HG03097 (cell line): Measurements from ENCODE around the gene AKT3.

Experiments
- ATAC-seq: cut with Tn5 transposase; IDR thresholded peaks from one replicate; pipeline ENCODE4 v1.9.1; 2021; ENCODE audit not compliant: unreplicated experiment, low FRiP score

Gene AKT3

GRCh38 chr1:243575070-243575469 is 275.0 kb downstream of the AKT3 start:
- no peak for ATAC-seq

- ATAC-seq = no peak
These were observed 277.1 kb downstream of the AKT3 start for GRCh38 chr1:243572940-243573339.

DNA sequence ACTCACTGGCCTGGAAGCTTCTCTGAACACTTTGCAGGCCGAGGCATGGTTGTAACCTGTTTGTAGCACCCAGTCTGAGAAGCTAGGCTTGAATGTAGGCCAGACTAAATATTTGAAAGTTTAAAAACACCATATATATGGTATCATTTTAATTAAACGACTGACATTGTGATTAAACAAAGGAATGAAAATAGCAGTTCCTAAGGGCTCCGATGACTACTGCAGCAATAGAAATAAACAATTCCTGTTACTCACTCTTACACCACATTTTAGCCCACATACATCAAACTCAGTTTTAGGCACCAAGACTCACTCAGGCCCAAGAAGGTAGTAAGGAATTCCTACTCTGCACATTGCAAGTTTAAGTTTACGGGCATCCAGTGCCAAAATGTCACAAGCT is 281.2 kb downstream of the AKT3 start:
- no peak for ATAC-seq

GRCh38 chr1:243564814-243565213 is 285.2 kb downstream of the AKT3 start:
- no peak for ATAC-seq

- ATAC-seq = no peak
These were observed 286.3 kb downstream of the AKT3 start for GRCh38 chr1:243563732-243564131.

- no peak for ATAC-seq
These were observed 287.6 kb downstream of the AKT3 start for GRCh38 chr1:243562473-243562872.

- no peak for ATAC-seq
These were observed 288.3 kb downstream of the AKT3 start for GRCh38 chr1:243561588-243562319.

- ATAC-seq = no peak
These were observed 290.4 kb downstream of the AKT3 start for GRCh38 chr1:243559575-243560162.

GRCh38 chr1:243558576-243558975 is 291.5 kb downstream of the AKT3 start:
- no peak for ATAC-seq

DNA sequence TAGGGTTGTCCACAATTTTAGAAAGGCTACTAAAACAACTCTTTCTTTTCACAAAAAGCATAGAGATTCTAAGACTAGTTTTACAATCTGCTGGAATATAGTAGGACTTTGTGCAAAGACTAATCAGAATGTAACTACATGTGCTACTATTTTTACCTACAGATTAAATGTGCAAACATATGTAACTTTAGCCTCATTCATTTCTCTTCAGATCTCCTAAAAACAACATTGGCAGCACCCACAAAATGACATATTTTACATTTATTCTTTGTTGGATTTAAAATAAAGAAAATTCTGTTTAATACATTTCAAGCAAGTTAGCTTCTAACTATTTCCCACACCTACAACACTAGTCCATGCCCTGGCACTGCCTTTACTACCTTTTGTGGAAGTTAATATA is 292.2 kb downstream of the AKT3 start:
- no peak for ATAC-seq

- no peak for ATAC-seq
These were observed 295.4 kb downstream of the AKT3 start for GRCh38 chr1:243554686-243555085.

DNA sequence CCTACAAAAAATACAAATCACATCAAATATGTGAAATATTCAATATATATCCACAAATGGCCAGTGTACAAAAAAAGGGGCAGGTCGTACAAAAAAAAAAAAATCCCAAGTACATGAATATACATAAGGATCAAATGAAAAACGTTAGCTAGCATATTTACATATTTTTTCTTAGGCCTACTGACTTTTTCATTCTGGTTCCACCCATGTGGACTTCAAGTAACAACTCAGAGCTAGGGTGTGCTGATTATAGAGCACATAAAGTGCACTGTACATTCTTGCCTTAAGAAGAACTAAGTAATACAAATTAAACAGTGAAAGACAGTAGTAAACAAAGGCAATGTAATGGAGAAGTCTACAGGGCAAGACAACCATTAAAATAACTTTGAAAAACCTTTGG is 297.0 kb downstream of the AKT3 start:
- no peak for ATAC-seq

DNA sequence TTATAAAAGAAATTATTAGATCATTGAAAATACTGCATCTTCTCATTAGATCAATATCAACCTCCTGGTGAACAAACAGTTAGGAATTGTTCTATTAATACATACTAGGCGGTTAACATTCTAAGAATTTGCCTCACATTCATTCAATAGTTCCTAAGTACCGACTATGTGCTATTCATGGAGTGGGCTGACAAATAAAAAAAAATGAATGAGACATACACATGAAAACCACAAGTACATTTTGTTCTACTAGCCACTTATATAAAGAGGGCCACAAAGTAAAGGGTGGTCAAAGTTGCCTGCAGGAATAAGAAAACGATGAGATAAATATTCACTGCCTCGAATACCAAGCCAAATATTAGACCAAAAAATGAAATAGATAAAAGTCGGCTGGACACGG is 299.8 kb downstream of the AKT3 start:
- no peak for ATAC-seq

GRCh38 chr1:243549791-243550190 is 300.3 kb downstream of the AKT3 start:
- ATAC-seq = no peak

GRCh38 chr1:243549108-243549507 is 300.9 kb downstream of the AKT3 start:
- no peak for ATAC-seq

- ATAC-seq = no peak
These were observed 301.5 kb downstream of the AKT3 start for GRCh38 chr1:243548516-243548915.

DNA sequence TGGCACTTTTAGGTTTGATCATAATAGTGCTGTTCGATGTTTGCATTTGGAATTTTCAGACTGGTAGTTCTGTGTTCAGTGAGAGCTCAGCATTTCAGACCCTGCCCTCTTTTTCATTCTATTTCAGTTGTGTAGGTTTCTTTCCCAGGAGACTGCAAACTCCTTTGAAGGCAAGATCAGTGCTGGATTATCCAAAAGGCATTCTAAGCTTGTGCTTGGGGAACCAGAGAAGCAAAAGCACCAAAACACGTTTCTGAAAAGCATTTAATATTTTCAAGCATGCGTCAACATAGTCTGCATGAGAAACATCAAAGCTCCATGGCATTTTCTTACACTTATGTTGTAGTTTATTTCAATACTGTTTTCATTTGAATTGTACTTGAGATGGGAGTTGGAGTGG is 302.2 kb downstream of the AKT3 start:
- ATAC-seq = no peak

- ATAC-seq = no peak
These were observed 303.6 kb downstream of the AKT3 start for GRCh38 chr1:243546457-243546856.

GRCh38 chr1:243543501-243543900 is 306.5 kb downstream of the AKT3 start:
- no peak for ATAC-seq

DNA sequence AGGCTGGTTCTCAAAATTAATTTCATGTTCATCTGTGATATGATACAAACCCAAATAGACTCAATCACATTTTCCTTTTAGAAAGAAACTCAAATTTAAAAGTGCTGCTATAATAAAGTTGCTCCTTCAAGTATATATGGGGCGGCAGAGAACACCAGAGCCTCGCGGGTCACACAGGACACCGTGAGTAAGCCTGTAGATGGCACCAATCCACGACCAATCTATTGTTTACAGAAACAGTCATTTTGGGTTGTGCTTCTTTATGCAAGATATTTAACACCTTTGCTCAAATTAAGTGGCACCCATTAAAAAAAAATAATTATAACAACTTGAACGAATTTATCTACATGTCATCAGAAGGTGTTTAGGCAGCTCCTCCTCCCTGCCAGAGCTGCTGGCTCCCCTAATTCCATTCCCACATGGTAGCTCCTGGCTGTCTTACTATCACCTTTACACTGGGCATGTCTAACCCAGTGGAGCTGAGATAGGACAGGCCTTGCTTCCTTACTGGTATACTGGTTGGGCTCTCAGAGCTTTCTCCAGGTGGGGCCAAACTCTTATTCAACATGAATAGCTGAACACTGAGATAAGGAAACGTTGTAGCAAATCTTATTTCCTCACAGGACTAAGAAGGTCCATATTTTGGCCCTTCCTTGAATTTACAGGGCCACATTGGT is 307.2 kb downstream of the AKT3 start:
- ATAC-seq = no peak

- ATAC-seq = no peak
These were observed 310.4 kb downstream of the AKT3 start for GRCh38 chr1:243539636-243540035.

- no peak for ATAC-seq
These were observed 315.0 kb downstream of the AKT3 start for GRCh38 chr1:243535014-243535413.
